Glomerular visceral epithelial cell (primary cell): ENCODE results near the gene CD109.

Source experiments
- DNase-seq: peaks from one replicate; pipeline ENCODE4 v3.0.0-alpha.2; 2016; ENCODE audit errors: extremely low spot score

Gene CD109

GRCh38 chr6:73725192-73725591 is 29.2 kb downstream of the CD109 start:
- peak; percentile 71 for DNase-seq

GRCh38 chr6:73727114-73727513 is 31.1 kb downstream of the CD109 start:
- DNase-seq: no peak

- no peak for DNase-seq
These were observed 32.7 kb downstream of the CD109 start for GRCh38 chr6:73728548-73729205.

- no peak for DNase-seq
These were observed 35.3 kb downstream of the CD109 start for GRCh38 chr6:73731285-73731684.

GRCh38 chr6:73732845-73733675 is 37.1 kb downstream of the CD109 start:
- DNase-seq: peak; percentile 77

GRCh38 chr6:73733791-73734190 is 37.8 kb downstream of the CD109 start:
- no peak for DNase-seq

GRCh38 chr6:73734832-73735453 is 38.9 kb downstream of the CD109 start:
- no peak for DNase-seq

GRCh38 chr6:73738367-73739028 is 42.5 kb downstream of the CD109 start:
- no peak for DNase-seq

GRCh38 chr6:73739096-73739495 is 43.1 kb downstream of the CD109 start:
- DNase-seq: peak; percentile 59

GRCh38 chr6:73742433-73742832 is 46.4 kb downstream of the CD109 start:
- DNase-seq: no peak

GRCh38 chr6:73743081-73743480 is 47.1 kb downstream of the CD109 start:
- no peak for DNase-seq

- no peak for DNase-seq
These were observed 47.6 kb downstream of the CD109 start for GRCh38 chr6:73743556-73743955.

GRCh38 chr6:73746787-73747186 is 50.8 kb downstream of the CD109 start:
- peak; percentile 18 for DNase-seq

GRCh38 chr6:73747289-73747688 is 51.3 kb downstream of the CD109 start:
- no peak for DNase-seq

GRCh38 chr6:73752943-73753342 is 56.9 kb downstream of the CD109 start:
- no peak for DNase-seq

- DNase-seq: no peak
These were observed 70.0 kb downstream of the CD109 start for GRCh38 chr6:73766040-73766439.

- no peak for DNase-seq
These were observed 72.6 kb downstream of the CD109 start for GRCh38 chr6:73768558-73768957.

GRCh38 chr6:73769976-73770375 is 74.0 kb downstream of the CD109 start:
- no peak for DNase-seq

GRCh38 chr6:73774311-73774774 is 78.3 kb downstream of the CD109 start:
- DNase-seq: peak; percentile 61

- no peak for DNase-seq
These were observed 83.9 kb downstream of the CD109 start for GRCh38 chr6:73779943-73780342.

- no peak for DNase-seq
These were observed 86.9 kb downstream of the CD109 start for GRCh38 chr6:73782911-73783310.
